HCT116 (cell line): ENCODE results near the gene PADI4.

Experiments
- FOSL1 ChIP-seq: IDR thresholded peaks from 2 replicates; pipeline ENCODE4 v1.6.1; 2012; ENCODE audit warnings: low read depth
- POLR2AphosphoS5 ChIP-seq: IDR thresholded peaks from 2 replicates; pipeline ENCODE4 v1.6.1; 2011; ENCODE audit warnings: mild to moderate bottlenecking, low read depth, low read length, moderate library complexity
- TF ChIP-seq, protein P1 (sequence below), 3 experiments: fragments of 200-600 bp in 1 of 3; sonication (generic) in 1 of 3; IDR thresholded peaks in 2 of 3; conservative IDR thresholded peaks in 1 of 3; 2 replicates each; pipeline ENCODE4 v1.5.1; 2012 to 2017; ENCODE audit warnings: low read depth in 2 of 3, low read length in 2 of 3, antibody characterized with exemption in 1 of 3, borderline replicate concordance in 1 of 3, control low read depth in 1 of 3, mild to moderate bottlenecking in 1 of 3, mixed read lengths in 1 of 3, mixed run types in 1 of 3, moderate library complexity in 1 of 3; ENCODE audit not compliant: insufficient read depth in 1 of 3
- TF ChIP-seq, protein P2 (sequence below): IDR thresholded peaks from 2 replicates; pipeline ENCODE4 v1.6.1; 2012

DNA sequence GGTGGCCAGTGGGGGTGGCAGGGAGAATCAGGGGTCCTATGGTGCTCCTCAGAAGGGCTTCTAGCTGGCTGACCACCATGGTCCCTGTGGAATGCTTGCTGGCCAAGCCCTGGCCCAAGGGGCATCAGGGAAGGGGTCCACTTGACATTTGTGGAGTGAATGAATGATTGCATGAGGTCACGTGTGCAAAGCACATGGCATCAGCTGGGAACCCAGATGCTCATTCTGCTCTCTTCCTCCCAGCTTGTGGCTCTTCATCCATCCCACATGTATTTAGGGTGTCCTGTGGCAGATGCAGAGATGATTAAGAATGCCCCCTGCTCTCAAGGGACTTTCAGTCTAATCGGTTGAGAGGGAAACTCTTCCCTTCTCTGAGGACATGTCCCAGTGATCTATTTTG lies 27.1 kb upstream of the PADI4 start:
- TF ChIP-seq POLR2AphosphoS5 = no peak
- TF ChIP-seq, protein P1, sequence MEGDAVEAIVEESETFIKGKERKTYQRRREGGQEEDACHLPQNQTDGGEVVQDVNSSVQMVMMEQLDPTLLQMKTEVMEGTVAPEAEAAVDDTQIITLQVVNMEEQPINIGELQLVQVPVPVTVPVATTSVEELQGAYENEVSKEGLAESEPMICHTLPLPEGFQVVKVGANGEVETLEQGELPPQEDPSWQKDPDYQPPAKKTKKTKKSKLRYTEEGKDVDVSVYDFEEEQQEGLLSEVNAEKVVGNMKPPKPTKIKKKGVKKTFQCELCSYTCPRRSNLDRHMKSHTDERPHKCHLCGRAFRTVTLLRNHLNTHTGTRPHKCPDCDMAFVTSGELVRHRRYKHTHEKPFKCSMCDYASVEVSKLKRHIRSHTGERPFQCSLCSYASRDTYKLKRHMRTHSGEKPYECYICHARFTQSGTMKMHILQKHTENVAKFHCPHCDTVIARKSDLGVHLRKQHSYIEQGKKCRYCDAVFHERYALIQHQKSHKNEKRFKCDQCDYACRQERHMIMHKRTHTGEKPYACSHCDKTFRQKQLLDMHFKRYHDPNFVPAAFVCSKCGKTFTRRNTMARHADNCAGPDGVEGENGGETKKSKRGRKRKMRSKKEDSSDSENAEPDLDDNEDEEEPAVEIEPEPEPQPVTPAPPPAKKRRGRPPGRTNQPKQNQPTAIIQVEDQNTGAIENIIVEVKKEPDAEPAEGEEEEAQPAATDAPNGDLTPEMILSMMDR (IDR thresholded peaks at IDR 0.05 in 2 of 3, conservative IDR thresholded peaks at IDR 0.05 in 1 of 3; ENCODE audit: borderline replicate concordance in 1 of 3, insufficient read depth in 1 of 3, low read depth in 2 of 3, low read length in 2 of 3) = no peak
- TF ChIP-seq FOSL1 = no peak
- TF ChIP-seq, protein P2, sequence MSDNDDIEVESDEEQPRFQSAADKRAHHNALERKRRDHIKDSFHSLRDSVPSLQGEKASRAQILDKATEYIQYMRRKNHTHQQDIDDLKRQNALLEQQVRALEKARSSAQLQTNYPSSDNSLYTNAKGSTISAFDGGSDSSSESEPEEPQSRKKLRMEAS = no peak
